Gastrocnemius medialis (tissue), 4 donors: ENCODE measurements around the gene AK1. TPM values are rescaled to one million over a fixed set of nuclear protein-coding genes. Genes with fewer than 3 reads are reported as not detected.

ENCODE experiments used
- ATAC-seq, 2 donors: fragments of 150-250 bp; one replicate each; pipeline ENCODE4 v1.9.1; 2016
- DNase-seq, 2 donors: peaks; one replicate each; pipeline ENCODE4 v3.0.0-alpha.2; 2019
- H3K27ac ChIP-seq, 4 donors: fragments of 200-600 bp; sonication (generic); 1 replicate in 1 of 4; 2 replicates in 3 of 4; pipeline ENCODE4 v1.5.1; 2016 to 2018; ENCODE audit warnings: mild to moderate bottlenecking in 2 of 4, moderate library complexity in 1 of 4
- H3K27me3 ChIP-seq, 3 donors: fragments of 200-600 bp; sonication (generic) in 2 of 3; 1 replicate in 1 of 3; 2 replicates in 2 of 3; pipeline versions ENCODE4 v1.5.1 to v1.6.0; 2016 to 2019; ENCODE audit warnings: mild to moderate bottlenecking in 1 of 3, moderate library complexity in 1 of 3
- H3K36me3 ChIP-seq, 2 donors: fragments of 200-600 bp; sonication (generic) in 1 of 2; one replicate each; pipeline ENCODE4 v1.5.1; 2017 to 2018
- H3K4me1 ChIP-seq, 2 donors: fragments of 200-600 bp; sonication (generic) in 1 of 2; one replicate each; pipeline ENCODE4 v1.5.1; 2016 to 2017; ENCODE audit warnings: mild to moderate bottlenecking in 2 of 2
- H3K4me3 ChIP-seq, 4 donors: fragments of 200-600 bp; sonication (generic) in 3 of 4; 1 replicate in 1 of 4; 2 replicates in 3 of 4; pipeline ENCODE4 v1.5.1; 2016 to 2019; ENCODE audit warnings: mild to moderate bottlenecking in 2 of 4
- H3K9me3 ChIP-seq, 3 donors: fragments of 200-600 bp; sonication (generic) in 2 of 3; 1 replicate in 1 of 3; 2 replicates in 2 of 3; pipeline ENCODE4 v1.5.1; 2016 to 2019
- CTCF ChIP-seq, 5 experiments: fragments of 450-650 bp in 3 of 5; fragments of 200-600 bp in 2 of 5; sonication (generic) in 2 of 5; IDR thresholded peaks in 4 of 5; conservative IDR thresholded peaks in 1 of 5; 1 replicate in 4 of 5; 2 replicates in 1 of 5; pipeline ENCODE4 v1.5.1; 2016 to 2019; ENCODE audit warnings: antibody characterized with exemption in 5 of 5, mild to moderate bottlenecking in 3 of 5, moderate library complexity in 3 of 5
- POLR2A ChIP-seq, 2 donors: fragments of 450-650 bp; IDR thresholded peaks; one replicate each; pipeline ENCODE4 v1.6.1; 2017; ENCODE audit warnings: antibody characterized with exemption in 2 of 2, mild to moderate bottlenecking in 2 of 2, moderate library complexity in 2 of 2
- in situ Hi-C, 4 donors: fragments of 200-750 bp; cut with MboI; loops; one replicate each; pipeline versions ENCODE4 v1.15.0 to v1.8.0; 2017; ENCODE audit warnings: low sequenced_read_pairs in 4 of 4
- intact Hi-C: fragments of 100-400 bp; cut with DNase I; formaldehyde crosslinking; loops from one replicate; pipeline ENCODE4 v1.15.1; 2023; ENCODE audit warnings: low total_unique reads
- total RNA-seq, 4 donors: library from RNA; depleted of rRNA; stranded (reverse); fragments of >200 nt; gene quantifications; one replicate each; pipeline versions ENCODE4 v1.1.0 to v1.2.3, GENCODE V29; 2016

Gene AK1
- total RNA-seq, 4 donors from 2014 or later, result 240 to 489 (median 359) TPM

- Histone ChIP-seq H3K4me1 (peaks cover 27 to 28% of the 10 kb centered on the region in 2 donors), H3K36me3 (peaks cover 0 to 17% of the 10 kb centered on the region in 2 donors), H3K4me3 (peak within 1 kb of the TSS; percentile 58 to 75 (median 70)), H3K27me3 (no peaks in the 10 kb centered on the region), H3K27ac (peak within 1 kb of the TSS; percentile 67 to 82 (median 73)), H3K9me3 (no peaks in the 10 kb centered on the region)
- intact Hi-C loops, result loop anchor here (1.0 to 10.0 kb wide), 6 partner anchors 20 to 692 kb away; partner anchors contain the start of genes AK1, CDK9, FPGS and TOR2A
- TF ChIP-seq CTCF (IDR thresholded peaks at IDR 0.05 in 4 of 5, conservative IDR thresholded peaks at IDR 0.05 in 1 of 5) (no peak), POLR2A (IDR thresholded peaks at IDR 0.05) (peak; percentile 66 to 68)
- peak; percentile 75 to 84 for ATAC-seq
- DNase-seq, result peak; percentile 89 to 93
- in situ Hi-C loops, result loop anchor here in 1 of 4 donors (25.0 kb wide), 1 partner anchor 680 kb away; no protein-coding TSS in a partner anchor
These were observed 39.5 kb upstream of the AK1 start, which contains the start of gene ST6GALNAC4 for GRCh38 chr9:127916720-127917581. TSS of gene ST6GALNAC4 (minus strand) at chr9:127917041. CDS start at chr9:127916419, 622 bp downstream.

GRCh38 chr9:127915801-127916719, 38.6 kb upstream of the AK1 start:
- ATAC-seq, result peak; percentile 16
- peaks cover 20 to 23% of the 10 kb centered on the region in 2 donors for H3K4me1 ChIP-seq
- no peaks in the 10 kb centered on the region for H3K9me3 ChIP-seq
- H3K27me3 ChIP-seq, result no peaks in the 10 kb centered on the region
- peak overlapping the region; percentile 58 to 75 (median 70) for H3K4me3 ChIP-seq
- intact Hi-C loops (loop anchor here (2.0 to 10.0 kb wide), 3 partner anchors 39 to 691 kb away; partner anchors contain the start of genes AK1 and CDK9), in situ Hi-C loops (loop anchor here in 1 of 4 donors (25.0 kb wide), 1 partner anchor 679 kb away; no protein-coding TSS in a partner anchor)
- H3K27ac ChIP-seq, result peak overlapping the region; percentile 67 to 79 (median 73)
- peaks cover 0 to 19% of the 10 kb centered on the region in 2 donors for H3K36me3 ChIP-seq
- peak in 1 of 2 donors; percentile 54 for DNase-seq
- TF ChIP-seq CTCF (IDR thresholded peaks at IDR 0.05 in 4 of 5, conservative IDR thresholded peaks at IDR 0.05 in 1 of 5) (no peak), POLR2A (IDR thresholded peaks at IDR 0.05) (peak in 1 of 2 donors; percentile 22)

- peak overlapping the region in 3 of 4 donors; percentile 67 to 79 (median 70) for H3K27ac ChIP-seq
- no peak for ATAC-seq
These were observed 37.9 kb upstream of the AK1 start for GRCh38 chr9:127915325-127915752.

More at GRCh38 chr9:127915325-127915752, 37.9 kb upstream of the AK1 start:
- no peak overlapping the region for H3K4me3 ChIP-seq
- in situ Hi-C loops, result loop anchor here in 1 of 4 donors (25.0 kb wide), 1 partner anchor 678 kb away; no protein-coding TSS in a partner anchor
- intact Hi-C loops, result loop anchor here (5.0 to 10.0 kb wide), 2 partner anchors 128 to 691 kb away; partner anchors contain the start of gene CDK9
- peaks cover 23% of the 10 kb centered on the region in 2 donors for H3K4me1 ChIP-seq
- no peaks in the 10 kb centered on the region for H3K9me3 ChIP-seq
- no peak for TF ChIP-seq CTCF (IDR thresholded peaks at IDR 0.05 in 4 of 5, conservative IDR thresholded peaks at IDR 0.05 in 1 of 5)
- TF ChIP-seq POLR2A (IDR thresholded peaks at IDR 0.05), result no peak
- H3K27me3 ChIP-seq, result no peaks in the 10 kb centered on the region
- no peak for DNase-seq
- peaks cover 0 to 19% of the 10 kb centered on the region in 2 donors for H3K36me3 ChIP-seq
